ENCODE measurements around the gene USP21.

The USP21 gene

DNA sequence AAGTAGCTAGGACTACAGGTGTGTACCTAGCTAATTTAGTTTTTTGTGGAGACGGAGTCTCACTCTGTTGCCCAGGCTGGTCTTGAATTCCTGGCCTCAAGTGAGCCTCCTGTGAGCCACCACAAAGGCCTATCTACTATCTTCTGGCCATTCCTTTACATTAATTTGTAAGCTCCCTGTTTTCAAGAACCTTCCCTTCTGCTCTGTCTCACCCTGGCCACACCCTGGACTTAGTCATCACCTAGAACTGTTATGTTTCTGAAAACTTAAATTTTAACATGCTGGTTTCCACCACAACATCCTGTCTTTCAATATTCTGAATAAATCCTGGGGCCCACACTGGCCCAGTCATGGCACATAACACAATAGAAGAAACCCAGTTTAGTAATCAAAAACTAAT is 22.9 kb downstream of the USP21 start:
- peak; percentile 45 for ATAC-seq (replicated peaks)
- H3K4me1 Mint-ChIP-seq (ENCODE audit: low read depth in 2 of 2), result peaks cover 65 to 73% of the 10 kb centered on the region in 2 donors
- peaks cover 14% of the 10 kb centered on the region for H3K36me3 Mint-ChIP-seq (ENCODE audit: insufficient read depth)
- no peaks in the 10 kb centered on the region for H3K27me3 Mint-ChIP-seq
- H3K9me3 Mint-ChIP-seq, result no peaks in the 10 kb centered on the region
- H3K27ac Mint-ChIP-seq, result peak overlapping the region; percentile 91 to 94
- H3K4me3 Mint-ChIP-seq, result peak overlapping the region; percentile 95 to 99
- DNase-seq, result peak in 2 of 3 experiments; percentile 36 to 44

DNA sequence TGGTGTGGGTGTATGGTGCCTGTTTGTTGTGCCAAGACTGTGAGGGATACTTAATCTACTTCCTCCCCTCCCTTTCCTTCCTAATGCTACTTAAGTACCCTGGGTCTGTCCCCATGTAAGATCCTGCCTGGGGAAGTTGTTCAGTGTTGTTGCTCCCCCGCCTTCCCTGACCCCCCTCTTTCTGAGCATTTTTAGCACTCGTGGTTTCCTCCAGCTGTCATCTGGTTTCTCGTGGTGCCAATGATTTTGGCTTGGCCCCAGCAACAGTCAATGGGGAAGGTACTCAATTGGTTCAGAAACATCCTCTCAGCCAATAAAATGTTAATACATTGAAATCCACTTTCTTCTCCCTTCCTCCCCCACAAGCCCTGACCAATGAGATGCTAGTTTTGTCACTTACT is 26.0 kb downstream of the USP21 start:
- ATAC-seq (replicated peaks), result peak; percentile 85
- H3K27me3 Mint-ChIP-seq, result no peaks in the 10 kb centered on the region
- peak; percentile 68 to 77 (median 73) for DNase-seq
- no peaks in the 10 kb centered on the region for H3K9me3 Mint-ChIP-seq
- peak overlapping the region; percentile 88 to 91 for H3K27ac Mint-ChIP-seq
- peaks cover 63 to 69% of the 10 kb centered on the region in 2 donors for H3K4me1 Mint-ChIP-seq (ENCODE audit: low read depth in 2 of 2)
- peak overlapping the region; percentile 95 to 99 for H3K4me3 Mint-ChIP-seq
- peaks cover 8% of the 10 kb centered on the region for H3K36me3 Mint-ChIP-seq (ENCODE audit: insufficient read depth)

DNA sequence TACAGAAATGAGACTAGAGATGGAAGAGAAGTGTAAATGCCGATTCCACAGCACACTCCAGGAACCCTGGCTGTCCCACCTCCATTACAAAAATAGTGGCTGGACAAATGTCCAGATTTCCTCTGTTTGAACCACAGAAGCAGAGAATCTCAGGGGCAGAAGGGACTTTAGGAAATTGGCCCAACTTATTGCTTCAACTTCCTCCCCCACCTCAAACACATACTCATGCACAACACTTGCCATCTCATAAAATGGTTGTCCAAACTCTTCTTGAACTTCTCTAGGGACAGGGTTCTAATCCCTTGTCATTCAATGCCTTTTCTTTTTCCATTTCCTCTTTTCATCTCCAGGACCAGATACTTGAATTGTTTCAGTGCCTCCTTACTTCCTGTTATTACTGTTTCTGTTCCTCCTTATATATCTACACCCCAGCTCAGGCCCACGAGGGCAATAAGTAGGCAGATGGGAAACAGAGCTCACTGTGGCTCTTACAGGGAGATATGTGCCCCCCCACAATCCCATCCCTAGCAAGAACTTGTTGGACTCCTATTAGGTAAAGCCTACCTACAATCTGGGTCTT is 26.5 kb downstream of the USP21 start:
- Mint-ChIP-seq H3K9me3 (no peaks in the 10 kb centered on the region), H3K4me3 (peak overlapping the region; percentile 95 to 99), H3K4me1 (ENCODE audit: low read depth in 2 of 2) (peaks cover 58 to 64% of the 10 kb centered on the region in 2 donors), H3K36me3 (ENCODE audit: insufficient read depth) (peaks cover 8% of the 10 kb centered on the region), H3K27ac (peak overlapping the region; percentile 88 to 91), H3K27me3 (no peaks in the 10 kb centered on the region)
- DNase-seq (no peak), ATAC-seq (replicated peaks) (peak; percentile 4)

- DNase-seq (no peak), ATAC-seq (replicated peaks) (no peak)
- no peaks in the 10 kb centered on the region for H3K27me3 Mint-ChIP-seq
- H3K4me1 Mint-ChIP-seq (ENCODE audit: low read depth in 2 of 2), result peaks cover 53 to 55% of the 10 kb centered on the region in 2 donors
- H3K9me3 Mint-ChIP-seq, result no peaks in the 10 kb centered on the region
- peak overlapping the region; percentile 23 to 43 for H3K4me3 Mint-ChIP-seq
- H3K36me3 Mint-ChIP-seq (ENCODE audit: insufficient read depth), result peaks cover 8% of the 10 kb centered on the region
- peak overlapping the region; percentile 88 to 91 for H3K27ac Mint-ChIP-seq
Observed at GRCh38 chr1:161187311-161187710, 28.0 kb downstream of the USP21 start.

- Mint-ChIP-seq H3K4me1 (ENCODE audit: low read depth in 2 of 2) (peaks cover 54 to 58% of the 10 kb centered on the region in 2 donors), H3K36me3 (ENCODE audit: insufficient read depth) (peaks cover 12% of the 10 kb centered on the region), H3K27me3 (no peaks in the 10 kb centered on the region), H3K9me3 (no peaks in the 10 kb centered on the region), H3K27ac (peak overlapping the region; percentile 87 to 88), H3K4me3 (peak overlapping the region in 1 of 2 donors; percentile 19)
- ATAC-seq (replicated peaks) (no peak), DNase-seq (no peak)
Observed at GRCh38 chr1:161188381-161188780, 29.1 kb downstream of the USP21 start.

- Mint-ChIP-seq H3K4me1 (ENCODE audit: low read depth in 2 of 2) (peaks cover 49 to 56% of the 10 kb centered on the region in 2 donors), H3K27me3 (no peaks in the 10 kb centered on the region), H3K27ac (peak overlapping the region; percentile 87 to 88), H3K36me3 (ENCODE audit: insufficient read depth) (peaks cover 8% of the 10 kb centered on the region), H3K9me3 (no peaks in the 10 kb centered on the region), H3K4me3 (peak overlapping the region in 1 of 2 donors; percentile 33)
- no peak for DNase-seq
- no peak for ATAC-seq (replicated peaks)
Observed at GRCh38 chr1:161189036-161189435, 29.7 kb downstream of the USP21 start.

GRCh38 chr1:161190962-161191521 is 31.7 kb downstream of the USP21 start:
- no peaks in the 10 kb centered on the region for H3K9me3 Mint-ChIP-seq
- no peak overlapping the region for H3K4me3 Mint-ChIP-seq
- H3K27me3 Mint-ChIP-seq, result no peaks in the 10 kb centered on the region
- peak overlapping the region; percentile 26 to 49 for H3K27ac Mint-ChIP-seq
- H3K4me1 Mint-ChIP-seq (ENCODE audit: low read depth in 2 of 2), result peaks cover 44 to 55% of the 10 kb centered on the region in 2 donors
- ATAC-seq (replicated peaks), result no peak
- DNase-seq, result no peak
- peaks cover 4% of the 10 kb centered on the region for H3K36me3 Mint-ChIP-seq (ENCODE audit: insufficient read depth)

DNA sequence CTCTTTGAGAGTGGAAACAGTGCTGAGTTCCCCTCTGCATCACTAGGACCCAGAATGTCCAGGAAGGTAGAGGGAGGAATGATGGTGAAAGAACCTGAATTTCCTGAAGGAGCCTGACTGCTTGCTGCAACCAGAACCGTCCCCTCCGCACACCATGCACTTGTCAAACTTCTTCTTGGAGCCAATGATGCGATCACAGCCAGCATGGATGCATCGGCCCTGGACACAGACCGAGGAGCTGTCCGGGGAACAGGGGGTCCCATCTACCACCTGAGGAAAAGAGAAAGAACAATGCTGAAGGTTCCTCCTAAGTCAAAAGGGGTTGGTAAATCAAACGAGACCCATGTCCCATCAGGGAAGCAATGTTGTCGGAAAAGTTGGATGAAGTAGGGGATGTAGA is 32.7 kb downstream of the USP21 start:
- Mint-ChIP-seq H3K27me3 (no peaks in the 10 kb centered on the region), H3K4me1 (ENCODE audit: low read depth in 2 of 2) (peaks cover 36 to 47% of the 10 kb centered on the region in 2 donors), H3K36me3 (ENCODE audit: insufficient read depth) (peaks cover 4% of the 10 kb centered on the region), H3K9me3 (no peaks in the 10 kb centered on the region), H3K4me3 (no peak overlapping the region), H3K27ac (peak overlapping the region in 1 of 2 donors; percentile 26)
- no peak for ATAC-seq (replicated peaks)
- DNase-seq, result no peak

GRCh38 chr1:161192476-161193465 is 33.5 kb downstream of the USP21 start:
- Mint-ChIP-seq H3K36me3 (ENCODE audit: insufficient read depth) (peaks cover 4% of the 10 kb centered on the region), H3K27ac (peak overlapping the region; percentile 75 to 87), H3K4me1 (ENCODE audit: low read depth in 2 of 2) (peaks cover 28 to 39% of the 10 kb centered on the region in 2 donors), H3K9me3 (no peaks in the 10 kb centered on the region), H3K4me3 (peak overlapping the region; percentile 64 to 65), H3K27me3 (no peaks in the 10 kb centered on the region)
- ATAC-seq (replicated peaks) (peak; percentile 96), DNase-seq (peak; percentile 61 to 67 (median 66))

DNA sequence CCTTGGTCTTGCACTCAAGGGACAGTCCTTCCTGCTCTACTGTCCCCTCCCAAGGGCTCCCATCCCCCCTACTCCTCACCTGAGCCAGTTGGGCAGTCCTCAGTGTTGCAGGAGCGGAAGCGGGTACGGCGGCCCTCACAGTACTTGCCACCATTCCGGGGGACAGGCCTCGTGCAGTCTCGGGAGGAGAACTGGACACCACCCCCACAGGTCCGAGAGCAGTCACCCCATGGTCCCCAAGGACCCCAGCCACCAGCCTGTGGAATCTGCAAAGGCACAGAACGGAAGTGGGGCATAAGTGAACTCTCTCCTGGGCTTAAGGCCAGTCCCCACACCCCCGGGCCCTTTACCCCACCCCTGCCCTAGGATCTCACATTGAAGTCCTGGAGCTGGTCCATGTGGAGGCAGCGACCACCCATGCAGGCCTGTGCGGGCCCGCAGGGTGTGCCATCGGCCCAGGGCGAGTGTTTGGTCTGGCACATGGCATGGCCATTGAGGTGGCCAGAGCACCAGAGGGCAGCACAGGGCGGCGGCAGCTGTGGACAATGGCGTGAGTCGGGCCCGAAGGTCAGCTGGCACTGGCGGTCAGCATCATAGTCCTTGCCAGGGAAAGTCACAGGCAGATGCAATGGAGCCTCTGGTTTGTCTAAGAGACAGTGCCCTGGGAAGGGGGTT is 34.4 kb downstream of the USP21 start:
- ATAC-seq (replicated peaks), result no peak
- Mint-ChIP-seq H3K4me1 (ENCODE audit: low read depth in 2 of 2) (peaks cover 27 to 33% of the 10 kb centered on the region in 2 donors), H3K9me3 (no peaks in the 10 kb centered on the region), H3K36me3 (ENCODE audit: insufficient read depth) (peaks cover 4% of the 10 kb centered on the region), H3K27me3 (no peaks in the 10 kb centered on the region), H3K27ac (peak overlapping the region in 1 of 2 donors; percentile 75), H3K4me3 (no peak overlapping the region)
- DNase-seq, result no peak

GRCh38 chr1:161195171-161195570 is 35.9 kb downstream of the USP21 start:
- ATAC-seq (replicated peaks) (peak; percentile 48), DNase-seq (no peak)
- H3K27ac Mint-ChIP-seq, result peak overlapping the region; percentile 71 to 78
- peak overlapping the region; percentile 49 to 50 for H3K4me3 Mint-ChIP-seq
- H3K9me3 Mint-ChIP-seq, result no peaks in the 10 kb centered on the region
- H3K36me3 Mint-ChIP-seq (ENCODE audit: insufficient read depth), result peaks cover 4% of the 10 kb centered on the region
- H3K4me1 Mint-ChIP-seq (ENCODE audit: low read depth in 2 of 2), result peaks cover 29 to 44% of the 10 kb centered on the region in 2 donors
- no peaks in the 10 kb centered on the region for H3K27me3 Mint-ChIP-seq

GRCh38 chr1:161196111-161196510 is 36.8 kb downstream of the USP21 start:
- DNase-seq (no peak), ATAC-seq (replicated peaks) (no peak)
- peak overlapping the region in 1 of 2 donors; percentile 25 for H3K4me3 Mint-ChIP-seq
- H3K27ac Mint-ChIP-seq, result peak overlapping the region; percentile 38 to 59
- peaks cover 38 to 50% of the 10 kb centered on the region in 2 donors for H3K4me1 Mint-ChIP-seq (ENCODE audit: low read depth in 2 of 2)
- peaks cover 4% of the 10 kb centered on the region for H3K36me3 Mint-ChIP-seq (ENCODE audit: insufficient read depth)
- no peaks in the 10 kb centered on the region for H3K9me3 Mint-ChIP-seq
- H3K27me3 Mint-ChIP-seq, result no peaks in the 10 kb centered on the region

Measured in effector memory CD8-positive, alpha-beta T cell (primary cell).